Astrocyte (in vitro differentiated cells and primary cell): ENCODE data around the gene DDX47.

Source experiments
- CTCF ChIP-seq: IDR thresholded peaks from 2 replicates; pipeline ENCODE4 v1.5.1; 2011; ENCODE audit warnings: low read depth, mild to moderate bottlenecking, inconsistent platforms, low read length, moderate library complexity; ENCODE audit not compliant: insufficient read depth
- EZH2 ChIP-seq: IDR thresholded peaks from 2 replicates; pipeline ENCODE4 v1.6.1; 2012; ENCODE audit warnings: mild to moderate bottlenecking, low read length, inconsistent platforms; ENCODE audit not compliant: insufficient read depth

DNA sequence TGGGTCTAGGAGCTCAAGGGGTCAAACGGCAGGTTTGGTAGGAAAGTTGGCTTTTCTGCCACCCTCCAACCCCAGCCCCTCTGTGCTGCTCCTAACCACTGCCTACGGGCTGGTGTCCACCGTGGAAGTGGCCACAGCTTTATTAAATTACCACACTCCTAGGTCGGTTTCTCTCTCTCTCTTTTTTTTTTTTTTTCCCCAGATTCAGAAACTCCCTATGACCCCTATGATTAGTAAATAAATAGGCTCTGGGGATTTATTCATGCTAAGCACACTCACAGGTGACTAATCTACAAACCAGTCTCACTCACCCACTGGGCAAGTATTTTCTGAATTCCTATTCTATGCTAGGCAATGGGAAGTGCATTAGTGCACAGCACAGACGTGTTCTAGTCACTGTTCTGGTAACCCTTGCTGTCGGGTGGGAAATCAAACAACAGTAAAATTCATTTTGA is 8.7 kb upstream of the DDX47 start:
- TF ChIP-seq EZH2: no peak
- no peak for TF ChIP-seq CTCF
